DMS53 (cell line): Measurements from ENCODE around the gene PTH2.

ENCODE experiments used
- DNase-seq: peaks from one replicate; lab custom pipeline; 2025; lab: John Stamatoyannopoulos, UW

Gene PTH2

GRCh38 chr19:49409441-49410029, 13.7 kb downstream of the PTH2 start:
- DNase-seq = peak; percentile 10

GRCh38 chr19:49408816-49409440, 14.3 kb downstream of the PTH2 start:
- DNase-seq = no peak

- no peak for DNase-seq
Measured at GRCh38 chr19:49407482-49408015, 15.7 kb downstream of the PTH2 start.

- no peak for DNase-seq
Measured at GRCh38 chr19:49407079-49407478, 16.2 kb downstream of the PTH2 start.

GRCh38 chr19:49403404-49404187, 19.6 kb downstream of the PTH2 start:
- DNase-seq = peak; percentile 85

GRCh38 chr19:49400029-49400428, 23.2 kb downstream of the PTH2 start:
- no peak for DNase-seq

GRCh38 chr19:49398931-49399330, 24.3 kb downstream of the PTH2 start:
- no peak for DNase-seq

- DNase-seq = no peak
Measured at GRCh38 chr19:49398001-49398615, 25.1 kb downstream of the PTH2 start.

GRCh38 chr19:49396738-49397505, 26.3 kb downstream of the PTH2 start:
- DNase-seq = no peak

GRCh38 chr19:49395581-49396407, 27.4 kb downstream of the PTH2 start:
- DNase-seq = no peak

GRCh38 chr19:49393881-49394280, 29.4 kb downstream of the PTH2 start:
- DNase-seq = no peak

- DNase-seq = peak; percentile 88
Measured at GRCh38 chr19:49391581-49392399, 31.5 kb downstream of the PTH2 start.

- peak; percentile 62 for DNase-seq
Measured at GRCh38 chr19:49390929-49391359, 32.3 kb downstream of the PTH2 start.

- peak; percentile 62 for DNase-seq
Measured at GRCh38 chr19:49390131-49390928, 32.9 kb downstream of the PTH2 start.

- no peak for DNase-seq
Measured at GRCh38 chr19:49389406-49389805, 33.8 kb downstream of the PTH2 start.

GRCh38 chr19:49387936-49388372, 35.3 kb downstream of the PTH2 start, which contains the start of gene KASH5:
KASH5 (plus strand) TSS chr19:49388249; CDS start chr19:49390884, 2,635 bp downstream.
- peak; percentile 88 for DNase-seq

GRCh38 chr19:49383599-49383998, 39.6 kb downstream of the PTH2 start:
- DNase-seq = no peak

- DNase-seq = no peak
Measured at GRCh38 chr19:49382639-49383038, 40.6 kb downstream of the PTH2 start.

GRCh38 chr19:49380391-49380790, 42.9 kb downstream of the PTH2 start:
- DNase-seq = no peak
